ENCODE measurements around the gene BHLHA9. TPM values are rescaled to one million over a fixed set of nuclear protein-coding genes. Genes with fewer than 3 reads are reported as not detected.

Gene BHLHA9
- total and polyA plus RNA-seq, 2 donors (not counting 3 experiments of a cell fraction or from before 2014, with no cell fraction given): not detected

GRCh38 chr17:1267471-1267943 is 2.7 kb upstream of the BHLHA9 start:
- DNase-seq (ENCODE audit: low read depth, low spot score) (no peak), FAIRE-seq (no peak)
- peak overlapping the region; percentile 78 for H2AFZ ChIP-seq (ENCODE audit: low read depth, low read length)
- H3K79me2 ChIP-seq (ENCODE audit: control insufficient read depth, insufficient read depth, low read length): no peaks in the 10 kb centered on the region
- intact Hi-C loops (cut with micrococcal nuclease): loop anchor here (5.0 kb wide), 1 partner anchor 295 kb away; the partner anchor contains the start of gene PITPNA
- dilution Hi-C loops (cut with MboI; ENCODE audit: extremely low pct_ligation_motif_present, low sequenced_read_pairs): no loop called here
- no peaks in the 10 kb centered on the region for H3K36me3 ChIP-seq (ENCODE audit: control insufficient read depth in 2 of 2, extremely low read depth in 1 of 2, insufficient read depth in 2 of 2, low read length in 2 of 2)
- H3K4me2 ChIP-seq (ENCODE audit: insufficient read depth, low read length): no peak overlapping the region
- H3K9me1 ChIP-seq (replicated peaks; ENCODE audit: control insufficient read depth, extremely low read depth, insufficient read depth, low read length): no peaks in the 10 kb centered on the region
- POLR2A ChIA-PET: no interaction called here
- no TSS peak for BruUV-seq (replicated peaks)
- peaks cover 11 to 16% of the 10 kb centered on the region in 2 experiments for H3K27me3 ChIP-seq (ENCODE audit: control insufficient read depth in 2 of 2, insufficient read depth in 2 of 2, low read length in 2 of 2)
- CTCF ChIA-PET: interaction anchor here (1.0 kb wide), 1 partner anchor 209 kb away, joined by 5 read pairs; no protein-coding TSS in a partner anchor
- peaks cover 6% of the 10 kb centered on the region for H3K4me1 ChIP-seq (ENCODE audit: control insufficient read depth, extremely low read depth, insufficient read depth, low read length)
- H3K9ac ChIP-seq (replicated peaks; ENCODE audit: extremely low read depth, insufficient read depth, low read length): peak overlapping the region; percentile 37
- H4K20me1 ChIP-seq (replicated peaks; ENCODE audit: control insufficient read depth, extremely low read depth, insufficient read depth, low read length): no peaks in the 10 kb centered on the region
- no peak overlapping the region for H3K4me3 ChIP-seq (replicated peaks in 1 of 3; ENCODE audit: insufficient read depth in 1 of 3, low read depth in 1 of 3, low read length in 3 of 3)
- H3K9me3 ChIP-seq (replicated peaks; ENCODE audit: control insufficient read depth, insufficient read depth, low read length): no peaks in the 10 kb centered on the region
- H3K27ac ChIP-seq (ENCODE audit: insufficient read depth, low read depth, low read length): no peak overlapping the region
- TF ChIP-seq POLR2A (IDR thresholded peaks at IDR 0.05; ENCODE audit: low read depth, low read length) (no peak), POLR2AphosphoS5 (IDR thresholded peaks at IDR 0.05; ENCODE audit: insufficient read depth, low read depth, low read length) (no peak), MAX (IDR thresholded peaks at IDR 0.05; ENCODE audit: insufficient read depth, insufficient read length) (no peak), JUN (IDR thresholded peaks at IDR 0.05; ENCODE audit: borderline replicate concordance, insufficient read depth, insufficient read length, low read depth) (no peak), CTCF (IDR thresholded peaks at IDR 0.05; ENCODE audit: extremely low read depth in 1 of 2, insufficient read depth in 1 of 2, low read depth in 1 of 2, low read length in 2 of 2) (no peak), FOS (IDR thresholded peaks at IDR 0.05; ENCODE audit: borderline replicate concordance, insufficient read depth, low read length) (no peak), MYC (IDR thresholded peaks at IDR 0.05; ENCODE audit: low read depth, low read length) (no peak), EZH2 (IDR thresholded peaks at IDR 0.05; ENCODE audit: borderline replicate concordance, low read depth, low read length, severe bottlenecking) (no peak), GATA2 (IDR thresholded peaks at IDR 0.05; ENCODE audit: insufficient read depth, insufficient read length, low read depth, low read length) (no peak)

All from endothelial cell of umbilical vein (primary cell).